GM21717 (cell line): ENCODE measurements around the gene ENTPD8.
"Not testable (repeated sequence)": the region's sequence is repeated elsewhere in the genome, so short reads cannot be mapped to it uniquely, and the experiment has no call there.

ENCODE experiments used
- ATAC-seq: cut with Tn5 transposase; IDR thresholded peaks from one replicate; pipeline ENCODE4 v1.9.1; 2021; ENCODE audit warnings: mild to moderate bottlenecking, moderate library complexity; ENCODE audit not compliant: unreplicated experiment

The ENTPD8 gene

GRCh38 chr9:137416006-137416562 is 25.1 kb downstream of the ENTPD8 start:
- ATAC-seq = no peak

- no peak for ATAC-seq
Observed at GRCh38 chr9:137415451-137415850, 25.7 kb downstream of the ENTPD8 start.

GRCh38 chr9:137412431-137412830 is 28.7 kb downstream of the ENTPD8 start:
- ATAC-seq = no peak

- ATAC-seq = no peak
Observed at GRCh38 chr9:137411645-137412380, 29.3 kb downstream of the ENTPD8 start.

GRCh38 chr9:137411260-137411644 is 29.9 kb downstream of the ENTPD8 start:
- no peak for ATAC-seq

GRCh38 chr9:137410891-137411249 is 30.3 kb downstream of the ENTPD8 start:
- no peak for ATAC-seq

GRCh38 chr9:137410236-137410890 is 30.8 kb downstream of the ENTPD8 start:
- not testable (repeated sequence) for ATAC-seq

GRCh38 chr9:137409515-137409914 is 31.6 kb downstream of the ENTPD8 start:
- no peak for ATAC-seq

GRCh38 chr9:137408651-137409405 is 32.3 kb downstream of the ENTPD8 start:
- no peak for ATAC-seq

GRCh38 chr9:137407590-137408300 is 33.4 kb downstream of the ENTPD8 start:
- ATAC-seq = no peak

- ATAC-seq = no peak
Observed at GRCh38 chr9:137406876-137407589, 34.1 kb downstream of the ENTPD8 start.

GRCh38 chr9:137406085-137406760 is 34.9 kb downstream of the ENTPD8 start:
- ATAC-seq = no peak

- no peak for ATAC-seq
Observed at GRCh38 chr9:137405677-137406081, 35.5 kb downstream of the ENTPD8 start.

GRCh38 chr9:137404961-137405567 is 36.1 kb downstream of the ENTPD8 start:
- no peak for ATAC-seq

- no peak for ATAC-seq
Observed at GRCh38 chr9:137403269-137403668, 37.9 kb downstream of the ENTPD8 start.

GRCh38 chr9:137402746-137403145 is 38.4 kb downstream of the ENTPD8 start:
- no peak for ATAC-seq

- no peak for ATAC-seq
Observed at GRCh38 chr9:137398561-137399468, 42.3 kb downstream of the ENTPD8 start.

GRCh38 chr9:137397675-137398423 is 43.3 kb downstream of the ENTPD8 start:
- no peak for ATAC-seq
